ENCODE measurements around the gene PGAP2. TPM values are rescaled to one million over a fixed set of nuclear protein-coding genes. Genes with fewer than 3 reads are reported as not detected.

The PGAP2 gene
- total and polyA plus RNA-seq, 2 of the 13 experiments (the other 11 are each of a cell fraction or from before 2014, with no cell fraction given): 21.5 to 47.8 TPM

- TF ChIP-seq ZNF737 (CRISPR knock-in tag; IDR thresholded peaks at IDR 0.05; ENCODE audit: borderline replicate concordance) (no peak), SRF (IDR thresholded peaks at IDR 0.05; ENCODE audit: low read depth, low read length) (no peak), ZBTB4 (CRISPR knock-in tag; IDR thresholded peaks at IDR 0.05; ENCODE audit: borderline replicate concordance) (peak; percentile 9; the same call in 1 of the 2 replicates), ZNF549 (CRISPR knock-in tag; IDR thresholded peaks at IDR 0.05) (0 out of 2 replicates have a peak, but pooled peaks have one; percentile 33), NFKBIZ (CRISPR knock-in tag; IDR thresholded peaks at IDR 0.05) (peak; percentile 44; the same call in 1 of the 2 replicates), EEA1 (CRISPR knock-in tag; IDR thresholded peaks at IDR 0.05; ENCODE audit: borderline replicate concordance) (no peak), MTA1 (CRISPR knock-in tag; IDR thresholded peaks at IDR 0.05; ENCODE audit: borderline replicate concordance) (no peak), THYN1 (CRISPR knock-in tag; IDR thresholded peaks at IDR 0.05; ENCODE audit: borderline replicate concordance, low read depth) (no peak), SYNCRIP (IDR thresholded peaks at IDR 0.05; ENCODE audit: insufficient read depth, low read depth, low read length) (no peak), GTF3A (CRISPR knock-in tag; conservative IDR thresholded peaks at IDR 0.05) (no peak), IKZF1 (IDR thresholded peaks at IDR 0.05) (no peak), ZKSCAN1 (IDR thresholded peaks at IDR 0.05; ENCODE audit: low read length) (no peak), ZNF253 (CRISPR knock-in tag; IDR thresholded peaks at IDR 0.05; ENCODE audit: borderline replicate concordance) (no peak), PCBP1 (IDR thresholded peaks at IDR 0.05; ENCODE audit: borderline replicate concordance, low read depth, low read length) (no peak), ZNF761 (CRISPR knock-in tag; conservative IDR thresholded peaks at IDR 0.05) (no peak), ZNF615 (CRISPR knock-in tag; IDR thresholded peaks at IDR 0.05; ENCODE audit: borderline replicate concordance) (no peak), ZNF678 (CRISPR knock-in tag; IDR thresholded peaks at IDR 0.05) (no peak), HNRNPLL (IDR thresholded peaks at IDR 0.05; ENCODE audit: low read depth, low read length, poor library complexity, severe bottlenecking) (peak; percentile 72), FOSL1 (CRISPR knock-in tag; IDR thresholded peaks at IDR 0.05; ENCODE audit: borderline replicate concordance) (no peak), RBAK (CRISPR knock-in tag; IDR thresholded peaks at IDR 0.05) (no peak)
- TF ChIP-seq, protein P1, sequence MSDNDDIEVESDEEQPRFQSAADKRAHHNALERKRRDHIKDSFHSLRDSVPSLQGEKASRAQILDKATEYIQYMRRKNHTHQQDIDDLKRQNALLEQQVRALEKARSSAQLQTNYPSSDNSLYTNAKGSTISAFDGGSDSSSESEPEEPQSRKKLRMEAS (IDR thresholded peaks at IDR 0.05): peak; percentile 70
- TF ChIP-seq, protein P2, sequence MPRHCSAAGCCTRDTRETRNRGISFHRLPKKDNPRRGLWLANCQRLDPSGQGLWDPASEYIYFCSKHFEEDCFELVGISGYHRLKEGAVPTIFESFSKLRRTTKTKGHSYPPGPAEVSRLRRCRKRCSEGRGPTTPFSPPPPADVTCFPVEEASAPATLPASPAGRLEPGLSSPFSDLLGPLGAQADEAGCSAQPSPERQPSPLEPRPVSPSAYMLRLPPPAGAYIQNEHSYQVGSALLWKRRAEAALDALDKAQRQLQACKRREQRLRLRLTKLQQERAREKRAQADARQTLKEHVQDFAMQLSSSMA (CRISPR knock-in tag; IDR thresholded peaks at IDR 0.05): no peak
- TF ChIP-seq, protein P3, sequence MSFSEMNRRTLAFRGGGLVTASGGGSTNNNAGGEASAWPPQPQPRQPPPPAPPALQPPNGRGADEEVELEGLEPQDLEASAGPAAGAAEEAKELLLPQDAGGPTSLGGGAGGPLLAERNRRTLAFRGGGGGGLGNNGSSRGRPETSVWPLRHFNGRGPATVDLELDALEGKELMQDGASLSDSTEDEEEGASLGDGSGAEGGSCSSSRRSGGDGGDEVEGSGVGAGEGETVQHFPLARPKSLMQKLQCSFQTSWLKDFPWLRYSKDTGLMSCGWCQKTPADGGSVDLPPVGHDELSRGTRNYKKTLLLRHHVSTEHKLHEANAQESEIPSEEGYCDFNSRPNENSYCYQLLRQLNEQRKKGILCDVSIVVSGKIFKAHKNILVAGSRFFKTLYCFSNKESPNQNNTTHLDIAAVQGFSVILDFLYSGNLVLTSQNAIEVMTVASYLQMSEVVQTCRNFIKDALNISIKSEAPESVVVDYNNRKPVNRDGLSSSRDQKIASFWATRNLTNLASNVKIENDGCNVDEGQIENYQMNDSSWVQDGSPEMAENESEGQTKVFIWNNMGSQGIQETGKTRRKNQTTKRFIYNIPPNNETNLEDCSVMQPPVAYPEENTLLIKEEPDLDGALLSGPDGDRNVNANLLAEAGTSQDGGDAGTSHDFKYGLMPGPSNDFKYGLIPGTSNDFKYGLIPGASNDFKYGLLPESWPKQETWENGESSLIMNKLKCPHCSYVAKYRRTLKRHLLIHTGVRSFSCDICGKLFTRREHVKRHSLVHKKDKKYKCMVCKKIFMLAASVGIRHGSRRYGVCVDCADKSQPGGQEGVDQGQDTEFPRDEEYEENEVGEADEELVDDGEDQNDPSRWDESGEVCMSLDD (CRISPR knock-in tag; IDR thresholded peaks at IDR 0.05; ENCODE audit: borderline replicate concordance): no peak; the same call in none of the 2 replicates
Measured at GRCh38 chr11:3854977-3855807, 46.8 kb downstream of the PGAP2 start, which contains the start of gene STIM1 (continued).

All from HepG2 (cell line).